ENCODE measurements around the gene PNPLA3.

DNA sequence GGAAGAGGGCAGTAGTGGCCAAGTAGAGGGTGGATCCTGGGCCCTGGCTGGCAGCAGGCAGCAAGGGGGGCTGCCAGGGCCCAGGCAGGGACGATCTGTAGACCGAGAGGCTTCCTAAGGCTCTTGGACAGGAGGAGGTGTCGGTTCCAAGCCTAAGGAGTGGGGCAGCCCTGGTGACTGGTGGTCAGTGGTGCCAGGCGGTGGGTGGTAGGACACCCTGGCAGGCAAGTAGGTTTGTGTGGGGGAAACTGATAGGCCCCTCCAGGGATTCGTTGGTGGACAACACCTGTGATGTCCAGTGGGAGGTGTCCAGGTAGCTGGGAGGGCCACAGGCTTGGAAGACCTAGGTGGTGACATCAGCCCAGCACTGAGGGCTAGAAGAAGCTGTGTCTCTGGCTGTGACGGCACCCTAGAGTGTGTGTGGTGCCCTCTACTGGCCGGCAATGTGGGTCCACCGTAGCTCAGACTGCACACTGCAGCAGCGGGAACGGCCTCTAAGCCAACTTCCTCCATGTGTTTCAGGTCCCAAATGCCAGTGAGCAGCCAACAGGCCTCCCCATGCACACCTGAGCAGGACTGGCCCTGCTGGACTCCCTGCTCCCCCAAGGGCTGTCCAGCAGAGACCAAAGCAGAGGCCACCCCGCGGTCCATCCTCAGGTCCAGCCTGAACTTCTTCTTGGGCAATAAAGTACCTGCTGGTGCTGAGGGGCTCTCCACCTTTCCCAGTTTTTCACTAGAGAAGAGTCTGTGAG, 22.2 kb downstream of the PNPLA3 start:
- TF ChIP-seq, protein P1, sequence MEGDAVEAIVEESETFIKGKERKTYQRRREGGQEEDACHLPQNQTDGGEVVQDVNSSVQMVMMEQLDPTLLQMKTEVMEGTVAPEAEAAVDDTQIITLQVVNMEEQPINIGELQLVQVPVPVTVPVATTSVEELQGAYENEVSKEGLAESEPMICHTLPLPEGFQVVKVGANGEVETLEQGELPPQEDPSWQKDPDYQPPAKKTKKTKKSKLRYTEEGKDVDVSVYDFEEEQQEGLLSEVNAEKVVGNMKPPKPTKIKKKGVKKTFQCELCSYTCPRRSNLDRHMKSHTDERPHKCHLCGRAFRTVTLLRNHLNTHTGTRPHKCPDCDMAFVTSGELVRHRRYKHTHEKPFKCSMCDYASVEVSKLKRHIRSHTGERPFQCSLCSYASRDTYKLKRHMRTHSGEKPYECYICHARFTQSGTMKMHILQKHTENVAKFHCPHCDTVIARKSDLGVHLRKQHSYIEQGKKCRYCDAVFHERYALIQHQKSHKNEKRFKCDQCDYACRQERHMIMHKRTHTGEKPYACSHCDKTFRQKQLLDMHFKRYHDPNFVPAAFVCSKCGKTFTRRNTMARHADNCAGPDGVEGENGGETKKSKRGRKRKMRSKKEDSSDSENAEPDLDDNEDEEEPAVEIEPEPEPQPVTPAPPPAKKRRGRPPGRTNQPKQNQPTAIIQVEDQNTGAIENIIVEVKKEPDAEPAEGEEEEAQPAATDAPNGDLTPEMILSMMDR (IDR thresholded peaks at IDR 0.05; ENCODE audit: borderline replicate concordance, extremely low read depth, low read length, poor library complexity, severe bottlenecking) = peak; percentile 84
- no peak for TF ChIP-seq EZH2 (IDR thresholded peaks at IDR 0.05; ENCODE audit: borderline replicate concordance, low read depth, low read length, severe bottlenecking)

Measured in DND-41 (cell line).